HG02840 (cell line): Measurements from ENCODE around the gene HEPH.
"Not testable (repeated sequence)": the region's sequence is repeated elsewhere in the genome, so short reads cannot be mapped to it uniquely, and the experiment has no call there.

Experiments
- ATAC-seq: cut with Tn5 transposase; IDR thresholded peaks from one replicate; pipeline ENCODE4 v1.9.1; 2021; ENCODE audit warnings: mild to moderate bottlenecking, moderate library complexity, moderate number of reproducible peaks; ENCODE audit not compliant: unreplicated experiment, low FRiP score

The HEPH gene

GRCh38 chrX:66200855-66201795, 37.1 kb downstream of the HEPH start:
- ATAC-seq: no peak

DNA sequence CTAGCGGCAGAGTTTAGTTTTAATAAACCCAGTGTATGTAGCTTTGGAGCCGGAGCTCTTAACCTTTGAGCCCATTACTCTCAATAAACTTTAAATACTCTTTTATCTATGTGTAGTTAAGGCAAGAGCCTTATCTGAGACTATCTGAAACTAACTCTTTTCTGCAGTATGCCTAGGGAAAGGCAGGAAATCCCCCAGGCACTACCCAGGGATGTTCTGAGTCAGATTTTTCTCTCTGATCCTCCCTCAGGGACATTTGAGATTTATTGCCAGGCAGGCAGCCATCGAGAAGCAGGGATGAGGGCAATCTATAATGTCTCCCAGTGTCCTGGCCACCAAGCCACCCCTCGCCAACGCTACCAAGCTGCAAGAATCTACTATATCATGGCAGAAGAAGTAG, 39.1 kb downstream of the HEPH start:
- no peak for ATAC-seq

DNA sequence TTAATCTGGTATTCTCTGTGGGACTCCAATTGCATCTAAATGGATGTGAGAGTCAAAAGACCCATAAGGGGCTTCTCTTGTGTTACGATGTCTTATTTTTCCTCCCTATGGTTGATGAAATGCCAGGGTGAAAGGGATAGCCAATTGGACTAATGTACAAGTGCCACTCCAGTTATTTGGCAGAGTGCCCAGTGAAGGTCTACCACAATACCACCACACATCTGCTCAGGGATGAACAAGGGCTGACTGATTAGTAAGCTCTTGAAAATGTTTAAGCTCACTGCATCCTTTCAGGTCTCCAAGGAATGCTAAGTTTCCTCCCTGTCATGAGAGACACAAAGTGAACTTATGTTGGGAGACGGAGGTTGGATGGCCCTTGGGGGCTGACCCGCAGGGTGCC, 57.8 kb downstream of the HEPH start:
- no peak for ATAC-seq

GRCh38 chrX:66232296-66232695, 68.2 kb downstream of the HEPH start:
- no peak for ATAC-seq

GRCh38 chrX:66233209-66233608, 69.2 kb downstream of the HEPH start:
- no peak for ATAC-seq

DNA sequence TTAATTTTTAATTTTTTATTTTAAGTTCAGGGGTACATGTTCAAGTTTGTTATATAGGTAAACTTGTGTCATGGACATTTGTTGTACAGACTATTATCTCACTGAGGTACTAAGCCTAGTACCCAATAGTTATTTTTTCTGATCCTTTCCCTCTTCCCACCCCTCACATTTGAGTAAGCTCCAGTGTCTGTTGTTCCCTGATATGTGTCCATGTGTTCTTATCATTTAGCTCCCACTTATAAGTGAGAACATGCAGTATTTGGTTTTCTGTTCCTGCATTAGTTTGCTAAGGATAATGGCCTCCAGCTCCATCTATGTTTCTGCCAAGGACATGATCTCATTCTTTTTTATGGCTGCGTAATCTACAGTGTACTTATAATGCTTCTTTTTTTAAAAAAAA, 69.9 kb downstream of the HEPH start:
- not testable (repeated sequence) for ATAC-seq

GRCh38 chrX:66255359-66255967, 91.4 kb downstream of the HEPH start:
- no peak for ATAC-seq

DNA sequence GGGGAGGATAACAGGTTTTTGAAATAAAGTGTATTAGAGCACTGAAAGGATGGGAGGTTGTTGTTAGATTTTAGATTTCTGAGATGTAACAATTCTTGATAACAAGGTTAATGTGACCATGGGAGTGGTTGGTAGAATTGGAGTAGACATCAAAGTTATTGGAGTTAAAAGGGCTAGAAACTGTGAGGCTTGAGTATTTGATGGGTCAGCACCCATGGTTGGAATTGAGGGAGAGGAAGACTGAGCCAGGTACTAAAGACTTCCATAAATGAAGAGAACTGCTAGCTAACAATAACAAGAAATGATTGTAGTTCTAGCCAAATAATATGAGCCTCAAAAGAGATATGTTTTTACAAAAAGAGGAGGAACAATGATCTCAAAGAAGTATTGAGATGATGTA, 98.8 kb downstream of the HEPH start:
- no peak for ATAC-seq
